H9 (cell line): ENCODE data around the gene CFAP99. TPM values are rescaled to one million over a fixed set of nuclear protein-coding genes. Genes with fewer than 3 reads are reported as not detected.

ENCODE experiments used
- DNase-seq: peaks from one replicate; pipeline ENCODE4 v3.0.0-alpha.2; 2017
- H2AFZ ChIP-seq: one replicate; pipeline ENCODE4 v1.6.1; 2013; ENCODE audit warnings: mild to moderate bottlenecking, low read length, control low read depth, moderate library complexity
- H2AK5ac ChIP-seq: 2 replicates; pipeline ENCODE4 v1.6.1; 2013; ENCODE audit warnings: low read length, control low read depth, mixed read lengths; ENCODE audit not compliant: insufficient read length
- H2BK120ac ChIP-seq: one replicate; pipeline ENCODE4 v1.6.1; 2013; ENCODE audit warnings: low read depth, mild to moderate bottlenecking, low read length, control low read depth, inconsistent platforms; ENCODE audit not compliant: poor library complexity, severe bottlenecking
- H2BK12ac ChIP-seq: 2 replicates; pipeline ENCODE4 v1.6.1; 2013; ENCODE audit warnings: low read length, control low read depth, mixed read lengths, low read depth; ENCODE audit not compliant: insufficient read length
- H2BK15ac ChIP-seq: 2 replicates; pipeline ENCODE4 v1.6.1; 2013; ENCODE audit warnings: low read depth, low read length, control low read depth
- H2BK20ac ChIP-seq: one replicate; pipeline ENCODE4 v1.6.1; 2013; ENCODE audit warnings: low read depth, mild to moderate bottlenecking, low read length, control low read depth, inconsistent platforms; ENCODE audit not compliant: poor library complexity, severe bottlenecking
- H2BK5ac ChIP-seq: 2 replicates; pipeline ENCODE4 v1.6.1; 2013; ENCODE audit warnings: low read length, control low read depth, mixed read lengths; ENCODE audit not compliant: insufficient read length
- H3K14ac ChIP-seq: 2 replicates; pipeline ENCODE4 v1.6.1; 2013; ENCODE audit warnings: low read length, control low read depth; ENCODE audit not compliant: insufficient read depth
- H3K18ac ChIP-seq: 2 replicates; pipeline ENCODE4 v1.6.1; 2013; ENCODE audit warnings: low read depth, mild to moderate bottlenecking, mixed read lengths, low read length, control low read depth; ENCODE audit not compliant: insufficient read length
- H3K23ac ChIP-seq: 2 replicates; pipeline ENCODE4 v1.6.1; 2013; ENCODE audit warnings: low read length, control low read depth, mixed read lengths, low read depth; ENCODE audit not compliant: insufficient read length
- H3K23me2 ChIP-seq: 2 replicates; pipeline ENCODE4 v1.6.1; 2013; ENCODE audit warnings: low read depth, mild to moderate bottlenecking, mixed read lengths, low read length, control low read depth; ENCODE audit not compliant: insufficient read length, poor library complexity, severe bottlenecking
- H3K27ac ChIP-seq: 2 replicates; pipeline ENCODE4 v1.5.1; 2013; ENCODE audit warnings: low read length, control low read depth, mixed read lengths, low read depth; ENCODE audit not compliant: insufficient read length
- H3K27me3 ChIP-seq: 2 replicates; pipeline ENCODE4 v1.6.1; 2013; ENCODE audit warnings: low read length, control low read depth, inconsistent platforms; ENCODE audit not compliant: insufficient read depth
- H3K4ac ChIP-seq: 2 replicates; pipeline ENCODE4 v1.6.1; 2013; ENCODE audit warnings: low read depth, mild to moderate bottlenecking, control low read depth, inconsistent platforms, low read length, moderate library complexity
- H3K4me1 ChIP-seq: 2 replicates; pipeline ENCODE4 v1.6.1; 2013; ENCODE audit warnings: low read length, control low read depth, inconsistent platforms; ENCODE audit not compliant: insufficient read depth
- H3K4me2 ChIP-seq: 2 replicates; pipeline ENCODE4 v1.6.1; 2013; ENCODE audit warnings: low read length, control low read depth, mixed read lengths; ENCODE audit not compliant: insufficient read length, insufficient read depth
- H3K56ac ChIP-seq: 2 replicates; pipeline ENCODE4 v1.6.1; 2013; ENCODE audit warnings: low read depth, mild to moderate bottlenecking, mixed read lengths, low read length, control low read depth; ENCODE audit not compliant: insufficient read length
- H3K79me1 ChIP-seq: 2 replicates; pipeline ENCODE4 v1.6.1; 2013; ENCODE audit warnings: low read depth, mild to moderate bottlenecking, moderate library complexity, low read length, control low read depth, inconsistent platforms; ENCODE audit not compliant: insufficient read depth, poor library complexity, severe bottlenecking
- H3K79me2 ChIP-seq: 2 replicates; pipeline ENCODE4 v1.6.1; 2013; ENCODE audit warnings: low read length, control low read depth, inconsistent platforms; ENCODE audit not compliant: insufficient read depth
- H3K9ac ChIP-seq: 2 replicates; pipeline ENCODE4 v1.6.1; 2013; ENCODE audit warnings: low read length, control low read depth, mixed read lengths; ENCODE audit not compliant: insufficient read length; ENCODE audit errors: extremely low read depth
- H3K9me3 ChIP-seq: one replicate; pipeline ENCODE4 v1.6.1; 2013; ENCODE audit warnings: low read depth, low read length, inconsistent platforms; ENCODE audit not compliant: control insufficient read depth
- H3T11ph ChIP-seq: one replicate; pipeline ENCODE4 v1.6.1; 2013; ENCODE audit warnings: mild to moderate bottlenecking, low read length, control low read depth, inconsistent platforms
- H4K20me1 ChIP-seq: one replicate; pipeline ENCODE4 v1.6.1; 2013; ENCODE audit not compliant: control insufficient read depth, insufficient read length, insufficient read depth
- H4K5ac ChIP-seq: 2 replicates; pipeline ENCODE4 v1.6.1; 2013; ENCODE audit warnings: low read depth, mild to moderate bottlenecking, mixed read lengths, low read length, control low read depth; ENCODE audit not compliant: insufficient read length
- H4K8ac ChIP-seq: replicated peaks from 2 replicates; pipeline ENCODE4 v1.6.1; 2013; ENCODE audit warnings: low read length, control low read depth, mixed read lengths, low read depth; ENCODE audit not compliant: insufficient read length
- H4K91ac ChIP-seq: 2 replicates; pipeline ENCODE4 v1.6.1; 2013; ENCODE audit warnings: low read depth, mild to moderate bottlenecking, moderate library complexity, mixed read lengths, low read length, control low read depth; ENCODE audit not compliant: insufficient read length
- H3K27ac Mint-ChIP-seq, 3 experiments: 2 replicates in 2 of 3; 3 replicates in 1 of 3; pipeline ENCODE4 v1.8.0; 2020 to 2021; ENCODE audit warnings: mixed read lengths in 3 of 3, mild to moderate bottlenecking in 1 of 3, moderate library complexity in 1 of 3
- H3K27me3 Mint-ChIP-seq: 2 replicates; pipeline ENCODE4 v1.8.0; 2021; ENCODE audit warnings: low read depth, mild to moderate bottlenecking, moderate library complexity, mixed read lengths
- H3K36me3 Mint-ChIP-seq, 3 experiments: 2 replicates in 2 of 3; 3 replicates in 1 of 3; pipeline ENCODE4 v1.8.0; 2020 to 2021; ENCODE audit warnings: low read depth in 3 of 3, mixed read lengths in 3 of 3; ENCODE audit not compliant: insufficient read depth in 1 of 3
- H3K4me1 Mint-ChIP-seq, 2 experiments: 2 replicates each; pipeline ENCODE4 v1.8.0; 2020; ENCODE audit warnings: mixed read lengths in 2 of 2
- H3K4me3 Mint-ChIP-seq, 2 experiments: 2 replicates in 1 of 2; 3 replicates in 1 of 2; pipeline ENCODE4 v1.8.0; 2020 to 2021; ENCODE audit warnings: mild to moderate bottlenecking in 2 of 2, mixed read lengths in 2 of 2, moderate library complexity in 1 of 2
- H3K9me3 Mint-ChIP-seq, 2 experiments: 2 replicates in 1 of 2; 3 replicates in 1 of 2; pipeline ENCODE4 v1.8.0; 2020; ENCODE audit warnings: mild to moderate bottlenecking in 2 of 2, mixed read lengths in 2 of 2, moderate library complexity in 1 of 2
- CTCF ChIP-seq: fragments of 200-600 bp; sonication (generic); conservative IDR thresholded peaks from 3 replicates; pipeline ENCODE4 v1.8.0; 2021; ENCODE audit warnings: antibody characterized with exemption, mild to moderate bottlenecking
- WGBS: extraction: QIAGEN DNeasy Blood & Tissue Kit; methylation state at CpG from one replicate; pipeline ENCODE4 v1.1.7; 2013; ENCODE audit warnings: missing lambda C conversion rate, low lambda C conversion rate, mixed read lengths; ENCODE audit not compliant: insufficient read length; ENCODE audit errors: extremely low coverage; 5-methylcytosine and 5-hydroxymethylcytosine counted together
- total RNA-seq: library from RNA; stranded (reverse); gene quantifications from 2 replicates; pipeline ENCODE4 v1.2.1, GENCODE V29; 2021

Gene CFAP99
- total RNA-seq, 1 experiment from 2014 or later, result 0.35 TPM

GRCh38 chr4:2371765-2372487 is 46.8 kb upstream of the CFAP99 start:
- no peak overlapping the region for H3K9ac ChIP-seq
- no peak overlapping the region for H2AK5ac ChIP-seq
- H3K9me3 Mint-ChIP-seq, result peaks cover 14 to 17% of the 10 kb centered on the region in 2 experiments
- peaks cover 9% of the 10 kb centered on the region for H3K27me3 Mint-ChIP-seq
- no peak overlapping the region for H3K4me3 Mint-ChIP-seq
- no peak overlapping the region for H4K8ac ChIP-seq
- H4K5ac ChIP-seq, result no peak overlapping the region
- DNase-seq, result no peak
- no peaks in the 10 kb centered on the region for H3K79me2 ChIP-seq
- no peak overlapping the region for H2BK120ac ChIP-seq
- no peaks in the 10 kb centered on the region for H3K79me1 ChIP-seq
- no peak overlapping the region for H2BK20ac ChIP-seq
- H2BK5ac ChIP-seq, result no peak overlapping the region
- no peaks in the 10 kb centered on the region for H3K27me3 ChIP-seq
- no peak overlapping the region for H3K4me2 ChIP-seq
- 0 out of 4 replicates have a peak, but pooled peaks cover 0 to 2% of the 10 kb centered on the region in 2 experiments for H3K4me1 Mint-ChIP-seq
- H3K23me2 ChIP-seq, result no peaks in the 10 kb centered on the region
- H3K27ac ChIP-seq, result no peak overlapping the region
- no peak overlapping the region for H2BK15ac ChIP-seq
- no peak overlapping the region for H3K23ac ChIP-seq
- H3K36me3 Mint-ChIP-seq, result peaks cover 7 to 12% (median 8%) of the 10 kb centered on the region in 3 experiments
- WGBS, result no CpG with 5 or more reads among the region's 27 CpGs
- no peak overlapping the region for H3K56ac ChIP-seq
- no peak overlapping the region; the same call in 1 of the 2 replicates for H3K14ac ChIP-seq
- no peak for TF ChIP-seq CTCF
- no peaks in the 10 kb centered on the region for H3K9me3 ChIP-seq
- no peaks in the 10 kb centered on the region for H3K4me1 ChIP-seq
- H4K91ac ChIP-seq, result no peak overlapping the region
- H2BK12ac ChIP-seq, result no peak overlapping the region
- no peak overlapping the region for H3T11ph ChIP-seq
- H2AFZ ChIP-seq, result no peak overlapping the region
- H4K20me1 ChIP-seq, result no peaks in the 10 kb centered on the region
- no peak overlapping the region for H3K27ac Mint-ChIP-seq
- no peak overlapping the region for H3K18ac ChIP-seq
- no peak overlapping the region for H3K4ac ChIP-seq
